GM10248 (cell line): ENCODE measurements around the gene SLIT1.

Experiments
- CTCF ChIA-PET: fragments of 300-600 bp; sonication (Branson Sonifier 250); formaldehyde crosslinking; extraction: SDS; loops from one replicate; lab custom pipeline; 2021; ENCODE audit warnings: antibody characterized with exemption; lab: Yijun Ruan, JAX
- POLR2A ChIA-PET: fragments of 350-650 bp; sonication (Branson Sonifier 250); formaldehyde crosslinking; extraction: SDS; loops from one replicate; lab custom pipeline; 2020; ENCODE audit warnings: antibody characterized with exemption; lab: Yijun Ruan, JAX
- DNase-seq: peaks from one replicate; pipeline ENCODE4 v3.0.0; 2012; ENCODE audit errors: extremely low spot score
- TF ChIP-seq, protein P1 (sequence below): IDR thresholded peaks from 2 replicates; pipeline ENCODE4 v1.5.1; 2012; ENCODE audit warnings: mild to moderate bottlenecking, low read depth; ENCODE audit errors: extremely low read depth, missing control alignments, control extremely low read depth

The SLIT1 gene

DNA sequence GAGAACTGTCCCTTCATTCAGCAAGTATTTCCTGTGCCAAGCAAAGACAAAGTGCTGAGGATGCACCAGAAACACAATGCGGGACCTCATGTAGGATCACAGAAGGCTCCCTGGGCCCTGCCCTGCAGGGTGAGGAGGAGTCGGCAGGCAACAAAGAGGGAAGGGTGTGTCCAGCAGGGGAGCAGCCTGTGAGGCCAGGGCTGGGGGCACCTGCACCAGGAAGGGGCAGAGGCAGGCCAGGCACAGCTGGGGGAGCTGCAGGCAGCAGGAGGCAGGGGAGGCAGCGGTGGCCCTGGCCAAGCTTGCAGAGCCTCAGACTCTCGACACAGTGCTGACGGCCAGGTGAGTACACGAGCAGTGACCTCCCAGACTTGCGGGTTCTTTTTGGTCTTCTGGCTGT, 123.3 kb downstream of the SLIT1 start:
- CTCF ChIA-PET = interaction anchor here (1.6 to 9.5 kb wide), 3 partner anchors 9 to 135 kb away, joined by 5 to 75 read pairs (median 5); no protein-coding TSS in a partner anchor
- POLR2A ChIA-PET = no interaction called here
- DNase-seq = no peak
- TF ChIP-seq, protein P1, sequence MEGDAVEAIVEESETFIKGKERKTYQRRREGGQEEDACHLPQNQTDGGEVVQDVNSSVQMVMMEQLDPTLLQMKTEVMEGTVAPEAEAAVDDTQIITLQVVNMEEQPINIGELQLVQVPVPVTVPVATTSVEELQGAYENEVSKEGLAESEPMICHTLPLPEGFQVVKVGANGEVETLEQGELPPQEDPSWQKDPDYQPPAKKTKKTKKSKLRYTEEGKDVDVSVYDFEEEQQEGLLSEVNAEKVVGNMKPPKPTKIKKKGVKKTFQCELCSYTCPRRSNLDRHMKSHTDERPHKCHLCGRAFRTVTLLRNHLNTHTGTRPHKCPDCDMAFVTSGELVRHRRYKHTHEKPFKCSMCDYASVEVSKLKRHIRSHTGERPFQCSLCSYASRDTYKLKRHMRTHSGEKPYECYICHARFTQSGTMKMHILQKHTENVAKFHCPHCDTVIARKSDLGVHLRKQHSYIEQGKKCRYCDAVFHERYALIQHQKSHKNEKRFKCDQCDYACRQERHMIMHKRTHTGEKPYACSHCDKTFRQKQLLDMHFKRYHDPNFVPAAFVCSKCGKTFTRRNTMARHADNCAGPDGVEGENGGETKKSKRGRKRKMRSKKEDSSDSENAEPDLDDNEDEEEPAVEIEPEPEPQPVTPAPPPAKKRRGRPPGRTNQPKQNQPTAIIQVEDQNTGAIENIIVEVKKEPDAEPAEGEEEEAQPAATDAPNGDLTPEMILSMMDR = no peak

GRCh38 chr10:97062046-97062445, 123.7 kb downstream of the SLIT1 start:
- TF ChIP-seq, protein P1 = no peak
- no peak for DNase-seq
- ChIA-PET CTCF (interaction anchor here (1.0 to 9.5 kb wide), 3 partner anchors 10 to 148 kb away, joined by 3 to 75 read pairs (median 5); no protein-coding TSS in a partner anchor), POLR2A (no interaction called here)

GRCh38 chr10:97061423-97061822, 124.3 kb downstream of the SLIT1 start:
- ChIA-PET POLR2A (no interaction called here), CTCF (interaction anchor here (1.0 to 9.5 kb wide), 4 partner anchors 11 to 149 kb away, joined by 3 to 75 read pairs (median 4); no protein-coding TSS in a partner anchor)
- DNase-seq = no peak
- TF ChIP-seq, protein P1 = no peak

DNA sequence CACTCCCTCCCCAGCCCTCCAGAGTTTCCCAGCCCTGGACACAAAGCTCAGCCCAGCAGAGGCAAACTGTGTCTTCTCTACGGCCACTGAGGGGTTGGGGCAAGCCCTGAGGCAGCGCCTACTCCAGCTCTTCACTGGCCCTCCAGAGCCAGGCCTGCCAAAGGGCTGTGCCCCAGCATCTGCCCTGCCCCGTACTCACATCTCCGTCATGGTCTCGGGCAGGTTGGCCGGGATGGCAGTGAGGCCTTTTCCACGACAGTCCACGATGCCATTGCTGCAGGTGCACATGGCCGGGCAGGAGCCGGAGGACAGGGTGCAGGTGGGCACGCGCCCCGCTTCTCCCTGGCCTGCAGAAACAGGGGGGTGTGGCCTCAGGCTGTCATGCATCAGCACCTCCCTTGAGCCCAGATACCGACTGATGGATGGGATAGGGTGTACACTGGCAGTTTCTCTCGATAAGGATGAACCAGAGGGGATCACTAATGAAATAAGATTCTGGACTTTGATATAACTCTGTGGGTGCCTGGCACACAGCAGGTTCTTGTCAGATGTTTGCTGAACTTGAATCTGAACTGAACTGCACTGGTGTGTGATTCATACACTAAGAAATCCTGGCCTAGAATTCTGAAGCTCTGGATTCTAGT, 125.2 kb downstream of the SLIT1 start:
- TF ChIP-seq, protein P1 = no peak
- DNase-seq = no peak
- ChIA-PET POLR2A (no interaction called here), CTCF (interaction anchor here (1.2 to 9.5 kb wide), 4 partner anchors 12 to 150 kb away, joined by 3 to 75 read pairs (median 18); no protein-coding TSS in a partner anchor)

DNA sequence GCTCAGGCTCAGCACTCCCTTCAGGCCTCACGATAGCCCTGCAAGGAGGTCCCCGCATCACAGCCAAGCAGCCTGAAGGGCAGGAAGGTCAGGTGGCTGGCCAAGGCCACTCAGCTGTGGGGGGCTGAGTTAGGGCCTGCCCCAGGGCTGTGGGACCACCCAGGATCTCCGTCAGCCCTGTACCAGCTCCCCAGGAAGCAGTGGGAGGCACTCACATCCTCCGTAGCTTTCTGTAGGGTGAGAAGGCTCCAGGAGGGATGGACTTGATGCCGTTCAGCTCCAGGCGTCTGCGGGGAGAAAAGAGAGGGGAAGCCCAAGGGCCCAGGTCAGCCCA, 125.9 kb downstream of the SLIT1 start:
- CTCF ChIA-PET = interaction anchor here (1.2 to 9.5 kb wide), 4 partner anchors 12 to 151 kb away, joined by 3 to 75 read pairs (median 18); no protein-coding TSS in a partner anchor
- POLR2A ChIA-PET = no interaction called here
- TF ChIP-seq, protein P1 = no peak
- no peak for DNase-seq

DNA sequence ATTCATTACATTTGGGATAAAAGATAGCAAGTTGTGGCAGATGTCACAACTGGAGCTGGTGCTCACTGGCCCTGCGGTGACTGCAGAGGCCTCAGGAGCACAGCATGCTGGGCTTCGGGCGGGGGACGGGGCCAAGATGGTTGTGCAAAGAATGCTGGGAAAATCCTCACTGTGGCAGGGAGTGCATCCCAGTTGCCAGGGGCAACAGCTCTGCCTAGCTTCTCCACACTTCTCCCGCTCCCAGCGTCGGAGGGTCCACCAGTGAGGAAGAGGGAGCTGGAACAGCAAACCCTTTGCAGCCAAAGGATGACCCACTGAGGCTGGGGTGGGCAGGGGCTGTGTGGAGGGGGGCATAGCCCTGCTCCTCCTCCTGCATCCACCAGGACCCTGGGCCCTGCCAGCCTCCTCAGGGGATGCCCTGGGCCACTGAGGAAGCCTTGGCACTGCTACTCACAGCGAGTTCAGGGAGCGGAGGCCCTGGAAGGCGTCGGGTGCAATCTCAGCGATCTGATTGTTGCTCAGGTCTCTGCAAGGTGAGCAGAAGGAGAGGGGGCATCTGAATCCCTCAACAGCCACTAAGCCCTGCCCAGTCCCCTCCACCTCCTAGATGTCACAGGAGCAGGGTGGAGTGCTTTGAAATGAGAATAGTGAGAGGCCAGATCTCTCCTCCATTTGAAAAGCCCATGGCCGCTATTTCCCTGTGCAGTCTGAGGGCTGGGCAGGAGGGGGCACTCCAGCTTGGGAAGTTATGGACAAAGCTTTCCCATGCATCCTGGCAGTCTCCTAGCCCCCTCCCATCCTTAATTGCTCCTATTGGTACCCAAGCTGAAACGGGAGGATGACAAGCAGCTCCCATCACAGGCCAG, 126.5 kb downstream of the SLIT1 start:
- POLR2A ChIA-PET = no interaction called here
- DNase-seq = no peak
- TF ChIP-seq, protein P1 = no peak
- CTCF ChIA-PET = interaction anchor here (0.8 to 9.5 kb wide), 6 partner anchors 11 to 151 kb away, joined by 3 to 75 read pairs (median 4); no protein-coding TSS in a partner anchor
